Measurements from ENCODE around the gene STX4.

Gene STX4

GRCh38 chr16:31064882-31065461, 31.6 kb downstream of the STX4 start:
- no peak for DNase-seq (ENCODE audit: low spot score)

- no peak for DNase-seq (ENCODE audit: low spot score)
These were observed 34.0 kb downstream of the STX4 start for GRCh38 chr16:31067342-31067741.

GRCh38 chr16:31071861-31072260, 38.5 kb downstream of the STX4 start:
- DNase-seq (ENCODE audit: low spot score) = no peak

GRCh38 chr16:31072540-31073141, 39.3 kb downstream of the STX4 start:
- peak; percentile 16 for DNase-seq (ENCODE audit: low spot score)

GRCh38 chr16:31073142-31073969, 40.0 kb downstream of the STX4 start:
- DNase-seq (ENCODE audit: low spot score) = peak; percentile 84

- peak; percentile 98 for DNase-seq (ENCODE audit: low spot score)
These were observed 40.8 kb downstream of the STX4 start, which contains the start of the genes ZNF646 and ZNF668 for GRCh38 chr16:31073970-31074813. TSS of gene ZNF646 (plus strand) at chr16:31074422. CDS start at chr16:31076325, 1,903 bp downstream. TSS of gene ZNF668 (minus strand) at chr16:31074240. CDS start at chr16:31064459, 9,781 bp downstream.

- no peak for DNase-seq (ENCODE audit: low spot score)
These were observed 41.4 kb downstream of the STX4 start for GRCh38 chr16:31074814-31075183.

GRCh38 chr16:31076319-31076718, 43.0 kb downstream of the STX4 start:
- no peak for DNase-seq (ENCODE audit: low spot score)

GRCh38 chr16:31077024-31077423, 43.7 kb downstream of the STX4 start:
- no peak for DNase-seq (ENCODE audit: low spot score)

- no peak for DNase-seq (ENCODE audit: low spot score)
These were observed 44.4 kb downstream of the STX4 start for GRCh38 chr16:31077592-31078396.

GRCh38 chr16:31078597-31079341, 45.4 kb downstream of the STX4 start:
- no peak for DNase-seq (ENCODE audit: low spot score)

GRCh38 chr16:31079342-31079944, 46.1 kb downstream of the STX4 start:
- DNase-seq (ENCODE audit: low spot score) = no peak

- DNase-seq (ENCODE audit: low spot score) = no peak
These were observed 46.8 kb downstream of the STX4 start for GRCh38 chr16:31080035-31080629.

GRCh38 chr16:31080756-31081419, 47.5 kb downstream of the STX4 start:
- no peak for DNase-seq (ENCODE audit: low spot score)

GRCh38 chr16:31081428-31082351, 48.3 kb downstream of the STX4 start:
- DNase-seq (ENCODE audit: low spot score) = no peak

GRCh38 chr16:31082368-31083045, 49.1 kb downstream of the STX4 start:
- no peak for DNase-seq (ENCODE audit: low spot score)

- no peak for DNase-seq (ENCODE audit: low spot score)
These were observed 49.7 kb downstream of the STX4 start for GRCh38 chr16:31083081-31083480.
